IPS-18a (cell line): ENCODE measurements around the gene FBXL15.
A peak's percentile ranks its signal among the peaks of the same experiment; 100 is the strongest.

Experiments
- H3K27ac ChIP-seq: one replicate; pipeline ENCODE4 v1.5.1; 2013; ENCODE audit warnings: low read length
- H3K27me3 ChIP-seq: one replicate; pipeline ENCODE4 v1.6.1; 2013; ENCODE audit warnings: mild to moderate bottlenecking, low read length; ENCODE audit not compliant: control insufficient read depth, insufficient read depth
- H3K36me3 ChIP-seq: one replicate; pipeline ENCODE4 v1.6.1; 2013; ENCODE audit warnings: low read depth, low read length; ENCODE audit not compliant: control insufficient read depth
- H3K4me1 ChIP-seq: one replicate; pipeline ENCODE4 v1.6.1; 2013; ENCODE audit warnings: low read depth, low read length; ENCODE audit not compliant: control insufficient read depth
- H3K4me3 ChIP-seq: one replicate; pipeline ENCODE4 v1.5.1; 2013; ENCODE audit warnings: low read length
- H3K9ac ChIP-seq: one replicate; pipeline ENCODE4 v1.6.1; 2013; ENCODE audit warnings: mild to moderate bottlenecking, low read length, moderate library complexity
- H3K9me3 ChIP-seq: one replicate; pipeline ENCODE4 v1.6.1; 2013; ENCODE audit warnings: low read depth, low read length; ENCODE audit not compliant: control insufficient read depth

Gene FBXL15

DNA sequence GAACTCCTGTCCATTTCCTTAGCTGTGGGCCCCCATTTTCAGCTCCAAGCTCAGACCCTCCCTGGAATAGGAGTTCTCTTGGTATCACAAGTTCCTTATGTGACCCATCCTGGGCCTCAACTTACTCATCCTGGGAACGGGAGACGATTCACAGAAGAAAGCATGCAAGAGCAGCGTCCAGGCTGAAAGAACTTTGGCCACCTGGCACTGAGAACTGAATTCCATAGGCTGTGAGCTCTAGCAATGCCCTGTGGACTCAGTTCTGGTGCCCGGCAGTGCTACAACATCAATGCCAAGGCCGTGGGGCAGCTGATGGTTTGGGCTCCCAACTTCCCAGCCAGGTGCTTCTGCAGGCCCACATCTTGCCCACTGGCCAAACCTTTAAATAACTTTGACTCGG is 15.7 kb downstream of the FBXL15 start:
- H3K27ac ChIP-seq: no peak overlapping the region
- H3K9ac ChIP-seq: no peak overlapping the region
- peaks cover 14% of the 10 kb centered on the region for H3K4me1 ChIP-seq
- no peaks in the 10 kb centered on the region for H3K9me3 ChIP-seq
- no peaks in the 10 kb centered on the region for H3K36me3 ChIP-seq
- H3K27me3 ChIP-seq: peaks cover 40% of the 10 kb centered on the region
- H3K4me3 ChIP-seq: no peak overlapping the region

DNA sequence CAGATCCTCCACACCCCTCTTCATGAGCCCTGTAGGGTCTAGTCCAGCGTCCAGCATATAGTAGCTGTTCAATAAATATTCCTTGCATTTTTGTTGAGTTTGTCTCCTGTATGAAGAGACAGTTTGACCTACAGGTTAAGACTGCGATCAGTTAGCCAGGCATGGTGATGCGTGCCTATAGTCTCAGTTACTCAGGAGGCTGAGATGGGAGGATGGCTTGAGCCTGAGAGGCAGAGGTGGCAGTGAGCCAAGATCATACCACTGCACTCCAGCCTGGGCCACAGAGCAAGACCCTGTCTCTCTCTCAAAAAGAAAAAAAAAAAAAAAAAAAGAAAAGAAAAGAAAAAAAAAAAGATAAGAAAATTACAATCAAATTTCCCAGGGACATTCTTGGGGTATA is 16.9 kb downstream of the FBXL15 start:
- H3K9ac ChIP-seq: no peak overlapping the region
- no peak overlapping the region for H3K4me3 ChIP-seq
- H3K4me1 ChIP-seq: peaks cover 9% of the 10 kb centered on the region

DNA sequence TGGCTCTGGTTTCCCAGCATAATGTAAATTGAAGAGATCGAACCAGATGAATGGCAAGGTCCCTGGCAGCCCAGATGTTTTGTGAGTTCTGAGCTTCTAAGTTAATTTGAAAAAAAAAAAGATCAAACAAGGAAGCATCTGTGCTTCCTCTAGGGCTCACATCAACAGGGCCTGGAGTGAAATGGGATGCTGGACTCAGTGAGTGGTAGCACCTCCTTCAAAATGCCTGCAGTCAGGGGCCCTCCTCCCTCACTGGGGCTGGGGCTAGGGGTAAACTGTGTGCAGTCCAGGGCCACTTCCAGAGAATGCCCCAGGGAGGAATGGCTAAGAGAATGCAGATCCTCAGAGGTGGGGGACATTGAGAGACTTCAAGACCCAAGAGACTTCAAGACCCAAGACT is 17.7 kb downstream of the FBXL15 start:
- Histone ChIP-seq H3K4me1 (peaks cover 9% of the 10 kb centered on the region), H3K27ac (no peak overlapping the region), H3K36me3 (no peaks in the 10 kb centered on the region), H3K4me3 (no peak overlapping the region), H3K27me3 (peaks cover 35% of the 10 kb centered on the region), H3K9ac (no peak overlapping the region), H3K9me3 (no peaks in the 10 kb centered on the region)

More for the DNA sequence above, 16.9 kb downstream of the FBXL15 start:
- H3K27ac ChIP-seq: no peak overlapping the region
- no peaks in the 10 kb centered on the region for H3K36me3 ChIP-seq
- no peaks in the 10 kb centered on the region for H3K9me3 ChIP-seq
- H3K27me3 ChIP-seq: peaks cover 40% of the 10 kb centered on the region

DNA sequence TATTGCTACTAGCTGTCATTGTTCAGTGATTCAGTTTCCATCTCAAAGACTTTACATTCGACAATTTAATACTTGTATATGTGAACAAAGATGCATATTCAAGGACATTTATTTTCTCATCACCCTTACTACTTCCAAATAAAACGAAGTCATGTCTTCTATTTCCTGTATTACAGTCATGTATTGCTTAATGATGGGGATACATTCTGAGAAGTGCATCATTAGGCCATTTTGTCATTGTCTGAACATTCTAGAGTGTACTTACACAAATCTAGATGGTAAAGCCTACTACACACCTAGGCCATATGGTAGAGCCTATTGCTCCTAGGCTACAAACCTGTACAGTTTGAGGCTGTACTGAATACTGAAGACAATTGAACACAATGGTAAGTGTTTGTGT is 24.2 kb downstream of the FBXL15 start:
- H3K4me1 ChIP-seq: peaks cover 5% of the 10 kb centered on the region
- H3K9me3 ChIP-seq: no peaks in the 10 kb centered on the region
- H3K27me3 ChIP-seq: no peaks in the 10 kb centered on the region
- H3K4me3 ChIP-seq: no peak overlapping the region
- H3K36me3 ChIP-seq: no peaks in the 10 kb centered on the region
- H3K27ac ChIP-seq: no peak overlapping the region
- no peak overlapping the region for H3K9ac ChIP-seq

DNA sequence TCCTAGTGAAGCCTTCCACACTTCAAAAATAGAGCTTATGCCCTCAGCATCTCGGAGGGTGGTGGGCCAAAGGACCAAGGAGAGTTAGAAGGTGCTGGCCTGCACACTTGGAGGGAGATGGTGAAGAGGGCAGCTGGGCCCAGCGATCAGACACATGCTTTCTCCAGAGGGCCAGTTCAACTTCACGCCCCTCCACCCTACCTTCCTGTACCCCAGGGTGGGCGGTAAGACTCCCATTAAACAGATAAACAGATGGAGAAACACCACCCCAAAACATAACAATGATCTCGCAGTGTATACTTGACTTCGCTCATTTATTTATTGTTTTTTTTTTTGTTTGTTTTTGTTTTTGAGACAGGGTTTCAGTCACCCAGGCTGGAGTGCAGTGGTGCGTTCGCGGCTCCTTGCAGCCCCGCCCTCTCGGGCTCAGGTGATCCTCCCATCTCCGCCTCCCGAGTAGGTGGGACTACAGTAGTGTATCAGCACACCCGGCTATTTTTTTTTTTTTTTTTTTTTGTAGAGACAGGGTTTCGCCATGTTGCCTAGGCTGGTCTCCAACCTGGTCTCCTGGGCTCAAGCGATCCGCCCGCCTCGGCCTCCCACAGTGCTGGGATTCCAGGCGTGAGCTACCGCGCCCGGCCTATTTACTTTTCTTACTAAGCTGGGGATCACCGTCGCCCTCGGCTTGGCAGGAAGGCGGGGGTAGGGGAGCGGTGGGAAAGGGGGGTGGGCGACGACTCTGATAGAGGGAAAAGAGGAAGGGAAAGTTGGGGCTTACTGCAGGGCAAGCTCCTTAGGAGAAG is 28.9 kb downstream of the FBXL15 start:
- peaks cover 17% of the 10 kb centered on the region for H3K4me1 ChIP-seq
- peak overlapping the region; percentile 88 for H3K4me3 ChIP-seq
- H3K9me3 ChIP-seq: no peaks in the 10 kb centered on the region
- no peaks in the 10 kb centered on the region for H3K27me3 ChIP-seq
- peak overlapping the region; percentile 60 for H3K27ac ChIP-seq
- H3K9ac ChIP-seq: peak overlapping the region; percentile 79
- peaks cover 4% of the 10 kb centered on the region for H3K36me3 ChIP-seq

DNA sequence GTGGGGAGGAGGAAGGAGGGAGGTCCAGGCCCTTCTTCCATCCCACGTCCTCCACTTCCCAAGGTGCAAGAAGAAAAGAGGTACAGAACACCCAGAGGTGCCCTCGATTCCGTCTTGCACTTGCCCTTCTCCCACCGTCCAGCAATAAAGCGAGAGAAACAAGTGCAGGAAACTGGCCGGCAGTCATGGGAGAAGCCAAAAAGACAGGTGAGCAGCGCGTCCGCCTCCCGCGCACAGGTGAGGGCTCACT is 29.4 kb downstream of the FBXL15 start:
- H3K27ac ChIP-seq: peak overlapping the region; percentile 60
- no peaks in the 10 kb centered on the region for H3K27me3 ChIP-seq
- H3K36me3 ChIP-seq: peaks cover 4% of the 10 kb centered on the region
- peak overlapping the region; percentile 88 for H3K4me3 ChIP-seq
- H3K4me1 ChIP-seq: peaks cover 21% of the 10 kb centered on the region
- H3K9ac ChIP-seq: peak overlapping the region; percentile 79
- no peaks in the 10 kb centered on the region for H3K9me3 ChIP-seq

DNA sequence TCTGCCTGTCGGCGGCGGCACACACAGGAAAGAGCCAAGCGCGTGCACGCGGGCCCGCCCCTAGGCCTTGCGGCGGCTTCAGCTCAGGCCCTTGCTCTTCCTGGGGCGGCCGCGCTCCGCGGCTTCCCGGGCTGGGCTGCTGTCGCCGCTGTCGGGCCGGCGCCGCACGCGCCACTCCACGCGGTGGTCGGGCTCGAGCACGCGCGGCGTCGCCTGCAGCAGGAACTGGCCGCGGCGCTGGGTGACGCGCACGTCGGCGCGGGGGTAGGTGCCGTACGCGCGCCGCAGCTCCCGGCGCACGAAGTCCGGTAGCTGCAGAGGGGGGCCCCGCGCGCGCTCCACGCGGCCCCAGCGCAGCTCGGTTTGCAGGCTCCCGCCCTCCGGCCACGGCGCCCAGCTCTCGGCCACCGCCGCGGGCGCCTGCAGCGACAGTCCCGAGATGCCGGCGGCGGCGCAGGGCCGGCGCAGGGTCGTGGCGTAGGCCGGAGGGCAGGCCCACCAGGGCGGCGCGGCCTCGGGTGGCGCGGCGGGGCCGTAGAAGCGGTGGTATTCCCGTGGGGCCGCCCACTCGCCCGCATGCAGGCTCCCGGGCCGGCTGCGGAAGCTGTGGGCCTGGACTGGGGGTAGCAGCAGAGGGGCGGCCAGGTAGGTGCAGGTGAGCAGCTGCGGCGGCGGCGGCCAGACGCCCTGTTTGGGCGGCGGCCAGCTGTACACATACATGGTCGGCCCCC is 29.9 kb downstream of the FBXL15 start:
- H3K27me3 ChIP-seq: no peaks in the 10 kb centered on the region
- peaks cover 25% of the 10 kb centered on the region for H3K4me1 ChIP-seq
- H3K27ac ChIP-seq: peak overlapping the region; percentile 60
- H3K4me3 ChIP-seq: peak overlapping the region; percentile 88
- H3K9me3 ChIP-seq: no peaks in the 10 kb centered on the region
- peak overlapping the region; percentile 79 for H3K9ac ChIP-seq
- peaks cover 4% of the 10 kb centered on the region for H3K36me3 ChIP-seq

DNA sequence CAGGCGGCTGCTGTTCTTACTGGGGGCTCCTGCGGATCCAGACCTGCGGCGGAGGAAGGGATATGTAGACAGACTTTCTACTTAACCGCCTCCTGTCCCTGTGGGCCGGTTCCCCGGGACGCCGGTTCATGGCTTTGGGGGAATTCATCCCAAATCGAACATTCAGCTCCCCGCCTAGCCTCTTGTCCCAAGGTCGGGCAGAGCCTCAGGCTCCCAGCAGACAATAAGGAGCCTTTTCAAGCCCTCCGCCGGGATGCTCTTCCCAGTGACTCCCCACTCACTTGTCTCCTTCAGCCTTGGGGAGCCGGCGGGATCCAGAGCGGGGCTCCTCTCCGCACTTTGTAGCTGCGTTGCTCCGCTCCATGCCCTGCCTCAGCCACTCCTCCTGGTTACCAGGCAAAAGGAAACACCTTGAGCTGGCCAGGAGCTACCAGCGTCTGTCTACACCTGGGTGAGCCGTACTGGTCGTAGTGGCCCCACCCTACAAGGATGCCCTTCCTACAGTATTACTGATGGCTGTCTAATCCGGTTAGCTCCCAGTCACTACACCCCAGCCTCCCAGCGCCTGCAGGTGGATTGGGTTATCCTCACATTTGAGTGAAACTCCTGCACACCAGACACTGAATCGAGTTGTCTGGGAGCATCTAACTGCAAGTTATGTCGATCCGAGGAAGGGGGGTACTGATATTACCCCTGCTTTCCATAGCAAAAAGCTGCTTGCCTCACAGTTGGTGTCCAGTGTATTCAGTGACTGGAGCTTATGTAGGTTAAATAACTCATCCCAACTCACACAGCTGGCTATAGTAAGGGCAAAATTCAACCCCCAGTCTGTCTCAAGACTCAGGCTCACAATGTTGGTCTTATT is 30.7 kb downstream of the FBXL15 start, which contains the start of gene C10orf95:
C10orf95 (minus strand) TSS at position 439 of the 865 bp plus-strand sequence. CDS start 450 bp downstream, outside the sequence.
- Histone ChIP-seq H3K27me3 (no peaks in the 10 kb centered on the region), H3K4me3 (peak within 1 kb of the TSS; percentile 88), H3K4me1 (peaks cover 31% of the 10 kb centered on the region), H3K9me3 (no peaks in the 10 kb centered on the region), H3K36me3 (peaks cover 4% of the 10 kb centered on the region), H3K27ac (no peak within 1 kb of the TSS), H3K9ac (peak within 1 kb of the TSS; percentile 79)

DNA sequence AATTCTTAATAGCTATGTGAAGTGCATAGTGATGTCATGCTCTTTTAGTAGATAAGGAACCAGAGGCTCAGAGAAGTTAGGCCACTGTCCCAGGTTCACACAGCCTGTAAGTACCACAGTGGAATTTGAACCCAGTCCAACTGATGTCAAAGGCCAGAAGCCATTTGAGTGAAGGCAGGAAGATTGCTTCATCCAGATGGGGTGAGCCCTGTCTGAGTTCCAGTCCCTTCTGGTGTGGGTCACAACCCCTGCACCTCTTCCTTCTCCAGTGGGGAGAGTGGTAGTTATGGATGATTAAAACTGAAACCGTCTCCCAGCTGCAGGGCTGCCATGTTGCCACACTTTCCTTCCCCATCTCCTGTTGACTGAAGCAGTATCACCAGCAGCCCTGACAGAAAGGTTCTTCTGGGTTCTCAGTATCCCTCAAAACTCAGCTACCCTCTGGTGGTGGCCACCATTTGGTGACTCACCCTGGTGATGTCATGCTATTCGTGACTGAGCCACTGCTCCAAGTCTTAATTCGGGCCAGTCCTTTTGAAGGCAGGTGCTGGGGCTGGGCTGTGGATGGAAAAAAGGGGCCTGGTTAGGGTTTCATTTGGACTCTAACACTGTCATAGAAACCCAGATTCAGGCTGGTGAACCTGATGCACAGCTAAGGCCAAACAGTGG is 32.2 kb downstream of the FBXL15 start:
- Histone ChIP-seq H3K27ac (no peak overlapping the region), H3K27me3 (no peaks in the 10 kb centered on the region), H3K4me1 (peaks cover 31% of the 10 kb centered on the region), H3K4me3 (no peak overlapping the region), H3K9me3 (no peaks in the 10 kb centered on the region), H3K9ac (no peak overlapping the region), H3K36me3 (peaks cover 4% of the 10 kb centered on the region)

DNA sequence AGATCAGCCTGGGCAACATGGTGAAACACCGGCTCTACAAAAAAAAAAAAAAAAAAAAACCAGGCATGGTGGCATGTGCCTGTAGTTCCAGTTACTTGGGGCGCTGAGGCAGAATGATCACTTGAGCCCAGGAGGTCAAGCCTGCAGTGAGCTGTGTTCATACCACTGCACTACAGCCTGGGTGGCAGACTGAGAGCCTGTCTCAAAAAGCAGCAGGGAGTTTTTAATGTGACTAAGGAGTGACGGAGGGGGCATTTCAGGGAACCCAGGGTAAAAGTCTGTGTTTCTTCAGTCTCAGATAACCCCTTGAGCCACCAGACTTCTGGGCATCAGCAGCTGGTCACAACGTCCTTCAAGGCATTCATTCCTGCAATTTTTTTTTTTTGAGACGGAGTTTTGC is 32.9 kb downstream of the FBXL15 start:
- Histone ChIP-seq H3K27ac (no peak overlapping the region), H3K36me3 (peaks cover 4% of the 10 kb centered on the region), H3K4me1 (peaks cover 31% of the 10 kb centered on the region), H3K9ac (no peak overlapping the region), H3K9me3 (no peaks in the 10 kb centered on the region), H3K4me3 (no peak overlapping the region), H3K27me3 (no peaks in the 10 kb centered on the region)
